HG02798 (cell line): Measurements from ENCODE around the gene SORL1.
"Not testable (repeated sequence)": the region's sequence is repeated elsewhere in the genome, so short reads cannot be mapped to it uniquely, and the experiment has no call there.

Source experiments
- ATAC-seq: cut with Tn5 transposase; IDR thresholded peaks from one replicate; pipeline ENCODE4 v1.9.1; 2021; ENCODE audit warnings: mild to moderate bottlenecking; ENCODE audit not compliant: unreplicated experiment, poor library complexity

SORL1 gene, protein sequence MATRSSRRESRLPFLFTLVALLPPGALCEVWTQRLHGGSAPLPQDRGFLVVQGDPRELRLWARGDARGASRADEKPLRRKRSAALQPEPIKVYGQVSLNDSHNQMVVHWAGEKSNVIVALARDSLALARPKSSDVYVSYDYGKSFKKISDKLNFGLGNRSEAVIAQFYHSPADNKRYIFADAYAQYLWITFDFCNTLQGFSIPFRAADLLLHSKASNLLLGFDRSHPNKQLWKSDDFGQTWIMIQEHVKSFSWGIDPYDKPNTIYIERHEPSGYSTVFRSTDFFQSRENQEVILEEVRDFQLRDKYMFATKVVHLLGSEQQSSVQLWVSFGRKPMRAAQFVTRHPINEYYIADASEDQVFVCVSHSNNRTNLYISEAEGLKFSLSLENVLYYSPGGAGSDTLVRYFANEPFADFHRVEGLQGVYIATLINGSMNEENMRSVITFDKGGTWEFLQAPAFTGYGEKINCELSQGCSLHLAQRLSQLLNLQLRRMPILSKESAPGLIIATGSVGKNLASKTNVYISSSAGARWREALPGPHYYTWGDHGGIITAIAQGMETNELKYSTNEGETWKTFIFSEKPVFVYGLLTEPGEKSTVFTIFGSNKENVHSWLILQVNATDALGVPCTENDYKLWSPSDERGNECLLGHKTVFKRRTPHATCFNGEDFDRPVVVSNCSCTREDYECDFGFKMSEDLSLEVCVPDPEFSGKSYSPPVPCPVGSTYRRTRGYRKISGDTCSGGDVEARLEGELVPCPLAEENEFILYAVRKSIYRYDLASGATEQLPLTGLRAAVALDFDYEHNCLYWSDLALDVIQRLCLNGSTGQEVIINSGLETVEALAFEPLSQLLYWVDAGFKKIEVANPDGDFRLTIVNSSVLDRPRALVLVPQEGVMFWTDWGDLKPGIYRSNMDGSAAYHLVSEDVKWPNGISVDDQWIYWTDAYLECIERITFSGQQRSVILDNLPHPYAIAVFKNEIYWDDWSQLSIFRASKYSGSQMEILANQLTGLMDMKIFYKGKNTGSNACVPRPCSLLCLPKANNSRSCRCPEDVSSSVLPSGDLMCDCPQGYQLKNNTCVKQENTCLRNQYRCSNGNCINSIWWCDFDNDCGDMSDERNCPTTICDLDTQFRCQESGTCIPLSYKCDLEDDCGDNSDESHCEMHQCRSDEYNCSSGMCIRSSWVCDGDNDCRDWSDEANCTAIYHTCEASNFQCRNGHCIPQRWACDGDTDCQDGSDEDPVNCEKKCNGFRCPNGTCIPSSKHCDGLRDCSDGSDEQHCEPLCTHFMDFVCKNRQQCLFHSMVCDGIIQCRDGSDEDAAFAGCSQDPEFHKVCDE (N-terminal part only)

DNA sequence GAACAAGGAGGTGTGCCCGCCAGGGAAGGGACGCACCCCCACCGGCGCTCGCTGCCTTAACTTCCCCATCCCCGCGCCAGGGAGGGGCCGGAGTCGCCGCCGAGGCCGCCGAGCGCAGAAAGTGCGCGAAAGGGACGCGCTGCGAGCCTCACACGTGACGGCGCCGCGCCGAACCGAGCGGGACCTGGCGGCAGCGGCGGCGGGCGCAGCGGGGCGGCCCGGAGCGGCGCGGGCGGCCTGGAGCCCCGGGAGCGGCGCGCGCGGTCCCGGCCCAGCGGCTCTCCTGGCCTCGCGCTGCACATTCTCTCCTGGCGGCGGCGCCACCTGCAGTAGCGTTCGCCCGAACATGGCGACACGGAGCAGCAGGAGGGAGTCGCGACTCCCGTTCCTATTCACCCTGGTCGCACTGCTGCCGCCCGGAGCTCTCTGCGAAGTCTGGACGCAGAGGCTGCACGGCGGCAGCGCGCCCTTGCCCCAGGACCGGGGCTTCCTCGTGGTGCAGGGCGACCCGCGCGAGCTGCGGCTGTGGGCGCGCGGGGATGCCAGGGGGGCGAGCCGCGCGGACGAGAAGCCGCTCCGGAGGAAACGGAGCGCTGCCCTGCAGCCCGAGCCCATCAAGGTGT is at the start of gene SORL1:
Gene SORL1, plus strand, starts transcription at position 329 of the 623 bp plus-strand sequence. Its CDS starts 18 bp downstream, at position 347.
- ATAC-seq, result peak; percentile 61

DNA sequence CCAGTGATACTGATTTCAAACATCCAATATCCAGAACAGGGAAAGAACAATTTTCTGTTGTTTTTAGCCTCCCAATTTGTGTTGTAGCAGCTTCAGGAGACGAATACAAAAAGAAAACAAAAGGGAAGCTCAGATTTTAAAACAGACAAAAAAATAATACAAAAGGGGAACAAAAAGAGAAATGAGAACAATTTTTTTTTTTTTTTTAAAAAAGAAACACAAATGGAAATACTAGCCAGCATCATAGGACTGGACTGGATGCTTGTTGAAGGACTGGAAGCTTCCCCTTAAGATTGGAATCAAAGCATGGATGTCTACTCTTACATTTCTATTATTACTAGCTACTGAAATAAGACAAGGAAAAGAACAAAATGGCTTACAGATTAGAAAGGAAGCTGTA is 46.5 kb upstream of the SORL1 start:
- ATAC-seq, result no peak

DNA sequence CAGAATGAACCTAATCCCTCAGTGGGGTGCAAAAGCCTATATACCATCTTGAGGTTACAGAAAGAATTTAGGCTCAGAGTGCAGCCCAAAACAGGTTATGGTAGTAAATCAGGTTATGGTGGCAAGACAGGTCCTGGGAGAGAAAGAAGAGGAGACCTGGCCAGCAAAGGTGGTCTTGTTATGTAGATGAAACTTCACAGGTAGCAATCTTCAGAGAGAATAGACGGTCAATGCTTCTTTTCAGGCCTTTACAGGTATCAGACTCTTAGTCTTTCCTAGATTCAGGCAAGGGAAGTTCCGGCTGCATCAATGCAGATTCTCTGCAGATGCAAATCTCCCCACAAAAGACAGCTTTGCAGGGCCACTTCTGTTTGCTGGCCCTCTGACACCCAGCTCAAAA is 45.8 kb upstream of the SORL1 start:
- no peak for ATAC-seq

DNA sequence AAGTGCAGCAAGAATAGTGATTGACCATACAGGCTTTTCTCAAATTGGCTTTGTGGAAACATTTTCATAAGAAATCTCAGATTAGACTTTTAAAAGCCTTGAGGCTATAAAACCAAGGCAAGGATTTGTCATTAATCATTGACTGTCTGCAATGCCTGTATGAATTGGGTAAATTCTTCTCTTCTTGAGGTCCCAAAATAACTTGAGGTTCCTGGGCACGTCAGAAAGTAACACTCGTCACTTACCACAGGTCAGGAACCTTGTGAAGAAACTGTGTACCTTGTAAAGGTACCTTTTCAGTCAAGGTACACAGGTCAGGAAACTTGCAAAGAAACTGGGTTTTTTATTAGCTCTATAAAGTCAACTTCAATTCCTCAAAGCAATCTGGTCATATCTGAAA is 43.3 kb upstream of the SORL1 start:
- ATAC-seq, result no peak

DNA sequence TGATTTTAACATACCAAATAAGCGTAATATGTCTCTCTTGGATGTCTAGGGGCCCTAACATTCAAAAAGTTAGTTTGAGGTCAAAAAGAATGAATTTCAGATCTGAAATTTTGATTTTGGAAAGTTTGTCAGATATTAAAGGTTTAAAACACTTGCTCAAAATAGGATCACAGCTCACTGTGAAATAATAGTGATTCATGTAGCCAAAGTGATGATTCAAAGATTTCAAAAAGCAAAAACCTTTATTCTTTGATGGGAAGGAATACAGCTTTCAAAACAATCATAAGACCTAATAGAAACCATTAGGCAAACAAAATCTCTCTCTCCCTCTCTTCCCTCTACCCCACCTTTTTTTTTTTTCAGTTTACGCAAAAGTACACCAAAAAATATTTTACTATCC is 42.1 kb upstream of the SORL1 start:
- ATAC-seq, result not testable (repeated sequence)

DNA sequence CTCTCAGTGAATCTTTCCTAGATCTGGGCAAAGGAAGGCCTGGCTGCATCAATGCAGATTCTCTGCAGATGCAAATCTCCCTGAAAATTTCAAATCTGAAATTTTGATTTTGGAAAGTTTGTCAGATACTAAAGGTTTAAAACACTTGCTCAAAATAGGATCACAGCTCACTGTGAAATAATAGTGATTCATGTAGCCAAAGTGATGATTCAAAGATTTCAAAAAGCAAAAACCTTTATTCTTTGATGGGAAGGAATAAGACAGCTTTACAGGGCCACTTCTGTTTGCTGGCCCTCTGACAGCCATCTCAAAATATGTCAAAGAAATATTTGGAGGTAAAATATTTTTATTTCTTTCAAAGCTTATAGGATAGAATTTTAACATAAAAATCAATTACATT is 40.8 kb upstream of the SORL1 start:
- not testable (repeated sequence) for ATAC-seq

DNA sequence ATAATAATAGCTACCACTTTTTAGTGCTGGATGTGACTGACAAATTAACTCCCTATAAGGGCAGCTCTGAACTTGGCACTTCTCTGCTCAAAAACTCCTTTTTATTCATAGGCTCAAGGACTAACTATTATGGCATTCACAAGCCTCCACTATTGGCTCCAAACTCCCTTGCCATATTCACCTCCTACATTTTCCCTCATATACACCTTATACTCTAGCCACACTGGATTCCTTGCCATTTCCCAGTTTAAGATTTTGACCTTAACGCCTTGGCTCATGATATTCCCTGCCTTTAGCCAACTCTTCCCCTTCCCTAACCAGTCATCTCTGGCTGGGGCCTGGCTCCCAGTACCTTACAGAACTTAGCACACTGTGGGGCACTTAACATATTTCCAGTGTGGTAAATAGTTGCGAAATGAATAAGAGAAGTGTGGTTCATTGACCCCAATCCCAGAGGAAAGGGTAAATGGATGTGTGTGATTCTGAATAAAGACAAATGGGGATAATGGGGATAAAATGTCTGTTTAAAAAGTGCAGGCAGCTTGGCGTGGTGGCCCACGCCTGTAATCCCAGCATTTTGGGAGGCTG is 40.0 kb upstream of the SORL1 start:
- no peak for ATAC-seq

DNA sequence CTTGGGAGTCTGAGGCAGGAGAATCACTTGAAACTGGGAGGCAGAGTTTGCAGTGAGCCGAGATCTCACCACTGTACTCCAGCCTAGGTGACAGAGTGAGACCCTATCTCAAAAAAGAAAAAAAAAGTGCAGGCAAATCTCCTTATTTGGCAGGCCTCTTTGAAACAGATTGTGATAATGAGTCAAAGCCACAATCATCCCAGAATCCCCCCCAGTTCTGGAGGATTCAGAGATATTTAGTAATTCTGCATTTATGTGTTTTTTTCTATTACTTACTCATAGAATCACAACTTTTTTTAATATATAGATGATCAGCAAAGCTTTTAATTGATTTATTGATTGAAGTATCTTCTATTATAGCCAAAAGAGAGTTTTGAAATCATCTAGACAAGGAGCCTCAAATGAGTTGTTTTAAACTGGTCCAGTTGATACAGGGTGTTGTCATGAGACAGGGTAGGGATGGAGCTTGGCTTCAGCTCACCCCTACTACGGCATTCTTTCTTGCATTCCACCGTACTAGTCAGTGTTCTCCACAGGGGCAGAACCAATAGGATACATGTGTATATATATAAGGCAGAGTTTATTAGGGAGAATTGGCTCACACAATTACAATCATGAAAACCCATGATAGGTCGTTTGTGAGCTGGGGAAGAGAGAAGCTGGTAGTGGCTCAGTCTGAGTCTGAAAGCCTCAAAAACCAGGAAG is 39.3 kb upstream of the SORL1 start:
- ATAC-seq, result no peak

DNA sequence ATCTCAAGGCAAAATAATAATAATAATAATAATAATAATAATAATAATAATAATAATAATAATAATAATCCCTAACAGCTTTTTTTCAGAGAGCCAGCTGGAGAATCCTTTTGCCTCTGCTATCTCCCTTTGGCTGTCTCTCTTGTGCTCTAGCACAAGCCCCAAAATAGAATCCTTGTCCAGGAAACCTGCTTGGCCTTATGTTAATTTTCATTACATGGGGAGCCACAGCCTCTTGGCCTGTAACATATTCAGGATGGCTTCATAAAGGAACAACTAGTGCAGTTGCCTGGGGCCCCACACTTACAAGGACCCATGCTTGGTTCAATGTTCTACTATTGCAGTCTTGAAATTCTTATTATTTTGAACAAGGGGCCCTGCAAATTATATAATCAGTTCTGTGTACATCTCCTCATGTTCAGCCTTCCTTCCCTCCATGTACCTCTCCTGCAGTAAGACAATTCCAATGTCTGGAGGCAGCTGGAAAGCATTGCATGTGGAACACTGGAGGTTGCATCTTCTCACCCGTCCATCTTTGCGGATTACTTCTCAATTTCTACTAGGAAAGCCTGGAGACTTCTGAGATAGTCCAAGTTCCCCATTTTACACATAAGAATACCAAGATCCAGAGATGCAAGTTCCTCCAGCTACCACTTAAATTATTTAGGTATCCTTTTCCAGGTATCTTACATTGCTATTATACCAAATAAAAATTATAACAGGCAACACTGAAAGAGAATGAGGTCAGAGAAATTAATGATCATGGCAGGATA is 37.8 kb upstream of the SORL1 start:
- no peak for ATAC-seq

DNA sequence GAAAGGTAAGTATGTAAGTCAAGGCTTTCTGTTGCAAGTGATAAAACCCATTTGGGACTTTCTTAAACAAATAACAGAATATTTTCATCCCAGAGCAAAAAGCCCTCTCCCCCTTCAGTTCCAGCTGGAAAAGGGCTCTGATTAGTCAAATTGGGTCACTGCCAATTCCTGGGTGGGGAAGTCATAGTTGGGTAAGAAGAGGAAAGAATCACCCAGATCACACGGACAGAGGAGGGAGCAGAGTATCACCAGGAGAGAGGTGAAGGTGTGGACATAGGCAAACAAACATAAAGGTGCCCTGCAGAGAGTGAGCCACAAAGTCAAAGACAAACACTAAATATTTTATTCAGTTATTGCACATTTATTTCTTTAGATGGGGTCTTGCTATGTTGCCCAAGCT is 36.3 kb upstream of the SORL1 start:
- no peak for ATAC-seq

DNA sequence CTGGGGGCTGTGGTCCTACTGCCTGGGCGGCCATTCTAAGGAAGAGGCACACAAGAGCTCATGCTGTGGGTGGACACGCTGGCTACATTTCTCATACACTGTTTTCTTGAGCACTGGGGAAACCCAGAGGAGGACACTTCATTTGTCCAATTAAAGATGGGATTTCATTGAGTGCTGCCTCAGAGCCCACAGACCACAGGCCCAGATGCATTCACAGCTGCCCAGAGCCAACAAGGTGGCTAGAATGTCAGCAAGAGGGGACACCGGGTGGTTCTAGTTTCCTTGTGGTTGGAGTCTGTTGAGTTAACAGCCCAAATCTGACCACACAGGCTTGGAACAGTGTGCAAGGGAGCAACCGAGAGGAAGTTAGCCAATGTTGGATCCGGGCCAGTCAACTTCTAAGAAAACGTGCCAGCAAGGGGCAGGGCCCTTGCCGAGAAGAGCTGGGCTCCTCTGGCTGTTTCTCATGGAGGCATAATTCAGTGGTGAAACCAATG is 35.0 kb upstream of the SORL1 start:
- peak; percentile 65 for ATAC-seq

DNA sequence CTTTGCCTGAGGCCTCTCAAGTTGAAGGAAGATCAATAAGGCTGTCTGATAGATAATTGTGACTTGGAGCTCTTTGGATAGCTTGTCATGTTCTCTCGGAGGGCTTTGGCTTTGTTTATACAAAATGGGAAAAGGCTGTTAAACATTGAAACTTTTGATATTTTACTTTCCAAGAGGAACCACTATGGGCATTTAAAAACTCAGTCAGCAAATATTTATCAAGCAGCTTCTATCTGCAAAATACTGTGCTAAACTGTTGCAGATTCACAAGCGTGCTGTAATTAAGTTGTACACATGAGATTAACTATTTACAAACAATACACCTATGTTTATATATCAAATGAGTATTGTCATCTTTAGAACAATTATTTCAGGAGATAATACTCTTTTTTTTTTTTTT is 34.5 kb upstream of the SORL1 start:
- ATAC-seq, result no peak

DNA sequence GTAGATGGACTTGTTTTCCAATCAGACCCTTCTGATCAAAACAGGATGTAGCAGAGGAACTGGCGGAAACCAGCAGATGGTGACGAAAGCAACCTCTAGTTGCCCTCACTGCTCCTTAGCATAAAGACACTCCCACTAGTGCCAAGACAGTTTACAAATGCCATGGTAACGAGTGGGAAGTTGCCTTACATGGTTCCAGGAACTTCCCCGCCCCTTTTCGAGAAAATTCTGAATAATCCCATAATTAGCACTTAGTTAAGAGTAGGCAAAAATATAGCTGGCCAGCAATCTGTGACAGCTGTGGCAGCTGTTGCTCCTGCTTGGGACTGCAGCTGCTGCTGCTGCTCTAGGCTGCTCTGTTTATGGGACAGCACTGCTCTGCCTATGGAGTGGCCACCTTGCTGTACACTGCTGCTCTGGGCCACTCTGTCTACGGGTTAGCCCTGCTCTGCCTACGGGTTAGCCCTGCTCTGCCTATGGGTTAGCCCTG is 33.4 kb upstream of the SORL1 start:
- ATAC-seq, result peak; percentile 42

DNA sequence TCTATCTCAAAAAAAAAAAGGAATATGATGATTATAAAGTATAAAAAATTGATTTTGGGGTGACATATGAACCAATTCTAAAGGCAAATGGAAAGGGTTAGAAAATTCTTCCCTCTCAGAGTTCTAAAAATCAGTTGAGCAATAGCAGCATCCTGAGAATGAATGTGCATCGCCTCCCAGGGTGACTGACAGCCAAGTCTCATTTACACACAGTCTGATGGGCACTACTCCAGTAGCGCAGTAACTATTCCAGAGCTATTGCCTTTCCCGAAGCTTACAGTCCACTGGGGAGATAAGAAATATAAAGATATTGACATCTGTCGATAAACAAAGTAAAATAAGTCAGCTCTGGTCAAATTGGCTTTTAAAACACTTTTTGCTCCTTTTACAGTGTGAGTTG is 32.3 kb upstream of the SORL1 start:
- ATAC-seq, result no peak

DNA sequence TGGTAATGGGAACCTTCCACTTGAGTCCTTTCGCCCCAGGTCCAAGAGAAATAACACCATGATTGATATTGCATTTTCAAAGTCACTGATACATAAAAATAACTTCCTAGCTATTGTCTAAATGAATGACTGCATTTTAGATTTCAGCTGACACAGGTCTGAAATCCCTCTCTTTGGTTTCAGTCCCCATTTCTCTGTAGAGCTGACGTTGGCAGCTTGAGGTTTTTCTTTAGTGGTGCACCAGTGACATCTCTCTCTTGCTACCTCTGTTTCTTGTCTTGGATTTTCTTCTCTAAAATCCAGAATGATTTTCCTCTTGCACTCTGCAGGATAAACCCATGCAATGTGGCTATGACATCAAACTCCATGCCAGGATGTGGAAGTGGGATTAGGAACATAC is 31.7 kb upstream of the SORL1 start:
- no peak for ATAC-seq

DNA sequence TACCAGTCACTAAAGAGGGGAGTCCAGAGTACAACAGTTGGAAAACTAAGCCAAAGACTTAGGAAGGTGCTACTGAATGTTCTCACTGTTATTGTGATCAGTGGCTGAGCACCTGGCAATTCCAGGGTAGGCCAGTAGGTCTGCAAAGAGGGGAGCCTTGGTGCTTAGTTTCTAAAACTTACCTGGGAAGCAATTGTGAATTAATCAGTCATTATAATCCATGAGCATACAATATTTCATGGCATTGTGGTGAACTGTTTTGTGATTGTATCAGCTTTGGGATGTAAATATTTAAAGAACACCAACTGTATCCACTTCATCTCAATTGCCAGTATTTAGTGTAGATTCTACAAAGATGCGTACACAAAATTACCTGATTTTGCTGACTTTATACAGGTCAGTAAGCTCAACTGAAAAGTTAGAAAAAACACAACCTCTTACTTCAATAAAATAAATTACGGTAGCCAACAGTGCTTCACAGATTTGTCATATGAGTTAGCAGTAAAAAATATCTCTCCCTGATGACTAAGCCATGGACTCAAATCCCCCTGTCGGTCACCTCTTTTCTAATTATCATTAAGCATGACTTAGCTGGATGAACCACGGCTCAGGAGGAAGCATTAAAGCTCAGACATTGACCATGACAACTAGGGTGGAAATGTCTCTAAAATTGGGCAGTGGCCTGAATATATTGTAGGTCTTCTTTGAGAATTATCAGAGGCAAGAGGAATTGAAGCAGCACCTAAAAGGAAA is 30.8 kb upstream of the SORL1 start:
- no peak for ATAC-seq

DNA sequence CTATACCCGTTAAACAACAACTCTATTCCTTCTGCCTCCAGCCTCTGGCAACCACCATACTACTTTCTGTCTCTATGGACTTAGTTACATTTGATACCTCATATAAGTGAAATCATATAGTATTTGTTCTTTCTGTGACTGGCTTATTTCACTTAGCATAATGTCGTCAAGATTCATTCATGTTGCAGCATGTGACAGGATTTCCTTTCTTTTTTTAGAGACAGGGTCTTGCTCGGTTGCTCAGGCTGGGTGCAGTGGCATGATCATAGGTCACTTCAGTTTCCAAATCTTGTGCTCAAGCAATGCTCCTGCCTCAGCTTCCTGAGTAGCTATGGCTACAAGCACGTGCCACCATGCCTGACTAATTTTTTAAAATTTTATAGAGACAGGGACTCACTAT is 29.4 kb upstream of the SORL1 start:
- ATAC-seq, result no peak
